Stimulated activated CD4-positive, alpha-beta T cell treated with anti-CD3 and anti-CD28 coated beads, Interleukin-12 subunit alpha, Interleukin-12 subunit beta, amount 100 ng/mL, for 4 hours (primary cell): ENCODE data around the gene RUFY1.
"Not testable (repeated sequence)": the region's sequence is repeated elsewhere in the genome, so short reads cannot be mapped to it uniquely, and the experiment has no call there.

Source experiments
- DNase-seq: peaks from one replicate; pipeline ENCODE4 v3.0.0-alpha.2; 2020

The RUFY1 gene

GRCh38 chr5:179623003-179623905 lies 72.9 kb downstream of the RUFY1 start, which contains the start of gene HNRNPH1:
Gene HNRNPH1 (minus strand): TSS chr5:179623671. CDS start chr5:179623133, 538 bp downstream.
- DNase-seq = peak; percentile 95

DNA sequence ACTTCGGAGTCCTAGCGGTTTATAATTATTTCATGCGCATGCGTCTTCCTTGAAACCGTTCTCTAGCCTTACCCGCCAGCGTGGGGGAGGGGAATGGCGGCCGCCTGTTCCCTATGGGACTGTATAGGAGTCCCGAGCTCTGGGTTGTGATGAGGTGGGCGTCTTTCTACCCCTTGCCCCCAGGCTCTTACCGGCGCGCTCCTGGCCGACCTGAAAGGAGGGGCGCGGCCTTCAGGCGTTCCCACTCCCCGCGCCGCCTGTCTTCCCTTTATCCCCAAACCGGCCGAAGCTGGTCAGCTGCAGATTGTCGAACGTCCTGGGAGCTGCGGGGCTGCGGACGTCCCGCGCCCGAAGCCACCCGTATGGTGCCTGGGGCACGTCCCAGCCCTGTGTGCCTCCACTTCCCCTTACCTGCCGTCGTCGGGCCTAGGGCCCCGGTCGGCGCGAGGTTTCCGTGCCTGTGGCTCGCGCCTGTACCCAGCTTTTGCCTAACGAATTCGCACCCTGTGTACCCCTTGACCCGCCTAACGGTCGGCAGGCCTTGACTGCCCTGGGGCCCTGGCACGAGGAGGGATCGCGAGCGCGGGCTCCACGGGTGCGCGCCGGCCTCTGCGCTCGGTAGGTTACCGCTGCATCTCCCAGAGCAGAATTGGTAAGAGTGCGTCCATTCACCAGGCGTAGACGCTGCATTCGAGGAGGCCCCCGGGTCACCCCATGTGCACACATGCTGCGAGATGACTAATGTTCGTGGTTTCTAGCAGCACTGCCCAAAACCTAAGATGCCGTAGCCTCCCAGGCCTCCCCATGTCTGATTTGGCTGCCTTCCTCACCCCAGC lies 73.8 kb downstream of the RUFY1 start:
- peak; percentile 39 for DNase-seq

- no peak for DNase-seq
Observed at GRCh38 chr5:179624841-179625271, 74.5 kb downstream of the RUFY1 start.

DNA sequence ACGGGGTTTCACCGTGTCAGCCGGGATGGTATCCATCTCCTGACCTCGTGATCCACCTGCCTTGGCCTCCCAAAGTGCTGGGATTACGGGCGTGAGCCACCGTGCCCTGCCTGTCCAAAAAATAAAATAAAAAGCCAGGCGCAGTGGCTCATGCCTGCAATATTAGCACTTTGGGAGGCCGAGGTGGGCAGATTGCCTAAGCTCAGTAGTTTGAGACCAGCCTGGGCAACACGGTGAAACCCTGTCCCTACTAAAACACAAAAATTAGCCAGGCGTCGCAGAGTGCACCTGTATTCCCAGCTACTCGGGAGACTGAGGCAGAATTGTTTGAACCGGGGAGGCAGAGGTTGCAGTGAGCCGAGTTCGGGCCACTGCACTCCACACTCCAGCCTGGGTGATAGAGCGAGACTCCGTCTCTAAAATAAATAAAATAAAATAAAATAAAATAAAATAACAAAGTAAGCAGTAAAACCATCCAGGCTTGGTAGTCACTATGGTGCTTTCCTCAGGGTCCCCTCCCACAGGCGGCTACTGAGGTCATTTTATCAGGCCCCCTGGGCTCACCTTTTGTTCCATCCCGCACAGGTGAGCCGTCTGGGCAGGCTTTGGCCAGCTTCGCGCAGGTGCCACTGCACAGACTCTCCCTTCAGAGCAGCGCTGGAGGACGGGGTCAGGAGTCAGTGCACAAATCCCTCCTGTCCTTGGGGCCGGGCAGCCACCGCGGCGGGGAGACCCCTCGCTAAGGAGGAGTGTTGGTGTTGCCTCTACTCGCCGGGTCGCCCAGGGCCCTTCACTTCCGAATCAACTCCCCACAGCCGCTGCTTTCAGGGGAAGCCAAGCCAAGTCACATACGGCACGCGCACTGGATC lies 83.4 kb downstream of the RUFY1 start:
- not testable (repeated sequence) for DNase-seq

- DNase-seq = not testable (repeated sequence)
Observed at GRCh38 chr5:179634370-179635172, 84.2 kb downstream of the RUFY1 start.

DNA sequence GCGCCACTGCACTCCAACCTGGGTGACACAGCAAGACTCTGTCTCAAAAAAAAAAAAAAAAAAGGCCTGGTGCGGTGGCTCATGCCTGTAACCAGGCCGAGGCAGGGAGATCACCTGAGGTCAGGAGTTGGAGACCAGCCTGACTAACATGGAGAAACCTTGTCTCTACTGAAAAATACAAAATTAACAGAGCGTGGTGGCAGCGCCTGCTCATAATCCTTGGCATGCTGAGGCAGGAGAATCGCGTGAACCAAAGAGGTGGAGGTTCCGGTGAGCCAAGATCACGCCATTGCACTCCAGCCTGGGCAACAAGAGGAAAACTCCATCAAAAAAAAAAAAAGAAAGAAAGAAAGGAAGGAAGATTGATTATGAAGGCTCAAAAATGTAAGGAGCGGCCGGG lies 88.9 kb downstream of the RUFY1 start:
- DNase-seq = not testable (repeated sequence)

DNA sequence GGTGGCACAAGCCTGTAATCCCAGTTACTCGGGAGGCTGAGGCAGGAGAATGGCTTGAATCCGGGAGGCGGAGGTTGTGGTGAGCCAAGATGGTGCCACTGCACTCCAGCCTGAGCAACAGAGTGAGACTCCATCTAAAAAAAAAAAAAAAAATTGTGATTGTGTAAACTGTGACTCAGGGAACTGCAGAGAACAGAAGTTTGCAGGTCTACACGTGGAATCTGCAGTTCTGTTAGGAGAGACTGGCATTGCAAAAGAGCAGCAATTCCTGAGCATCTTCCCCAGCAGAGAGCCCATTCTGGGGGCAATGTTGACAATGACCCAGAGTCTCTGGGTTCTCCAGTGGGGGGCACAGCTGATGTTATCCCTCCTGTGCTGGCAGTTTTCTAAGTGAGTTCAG lies 91.4 kb downstream of the RUFY1 start:
- DNase-seq = not testable (repeated sequence)

DNA sequence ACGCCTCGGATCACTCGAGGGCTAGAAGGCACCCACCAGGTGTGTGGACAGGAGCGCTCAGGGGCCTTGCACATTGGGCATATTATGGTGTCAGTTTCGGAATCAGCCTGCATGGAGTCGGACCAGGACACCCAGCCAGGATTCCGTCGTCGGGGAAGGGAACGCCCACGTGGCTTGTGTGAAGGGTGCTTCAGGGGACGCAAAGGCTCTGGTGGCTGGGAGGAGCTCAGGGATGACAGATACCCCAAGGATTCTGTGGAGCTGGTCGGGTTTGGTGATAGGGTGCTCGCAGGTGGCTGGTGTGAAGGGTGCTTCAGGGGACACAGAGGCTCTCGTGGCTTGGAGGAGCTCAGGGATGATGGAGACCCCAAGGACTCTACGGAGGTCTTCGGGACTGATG lies 92.3 kb downstream of the RUFY1 start:
- not testable (repeated sequence) for DNase-seq

DNA sequence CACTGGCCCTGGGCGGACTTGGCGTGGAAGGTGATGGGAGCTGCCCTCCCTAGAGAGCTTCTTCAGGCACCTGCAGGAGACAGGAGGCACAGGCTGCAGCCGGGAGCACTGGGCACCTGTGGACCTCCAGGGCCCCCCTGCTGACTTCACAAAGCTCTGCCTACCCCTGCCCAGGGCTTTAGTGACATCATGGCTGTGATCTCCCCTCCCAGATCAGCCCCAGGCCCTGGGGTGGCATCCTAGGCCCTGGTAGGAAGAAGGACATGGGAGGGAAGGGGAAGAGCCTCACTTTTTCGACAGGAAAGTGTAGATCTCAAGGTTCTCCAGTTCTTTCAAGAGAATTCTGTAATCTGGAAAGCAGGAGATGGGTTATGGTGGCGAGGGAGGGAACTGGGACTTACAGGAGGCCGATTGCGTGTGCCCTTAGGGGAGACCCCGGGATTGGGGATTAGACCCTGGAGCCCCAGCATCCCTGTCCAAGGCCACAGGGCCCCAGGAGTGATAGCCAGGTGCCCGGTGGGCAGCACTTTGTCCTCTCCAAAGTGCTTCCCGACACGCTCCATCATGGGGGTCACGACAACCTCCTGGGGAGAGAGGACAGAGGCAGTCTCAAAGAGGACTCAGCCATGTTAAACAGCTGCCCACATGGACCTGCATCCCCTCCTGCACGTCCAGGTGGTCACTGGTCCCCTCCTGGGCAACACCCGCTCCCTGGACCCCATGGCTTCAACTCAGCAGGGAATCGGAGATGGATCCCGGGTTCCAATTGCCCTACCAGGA lies 93.0 kb downstream of the RUFY1 start:
- not testable (repeated sequence) for DNase-seq

DNA sequence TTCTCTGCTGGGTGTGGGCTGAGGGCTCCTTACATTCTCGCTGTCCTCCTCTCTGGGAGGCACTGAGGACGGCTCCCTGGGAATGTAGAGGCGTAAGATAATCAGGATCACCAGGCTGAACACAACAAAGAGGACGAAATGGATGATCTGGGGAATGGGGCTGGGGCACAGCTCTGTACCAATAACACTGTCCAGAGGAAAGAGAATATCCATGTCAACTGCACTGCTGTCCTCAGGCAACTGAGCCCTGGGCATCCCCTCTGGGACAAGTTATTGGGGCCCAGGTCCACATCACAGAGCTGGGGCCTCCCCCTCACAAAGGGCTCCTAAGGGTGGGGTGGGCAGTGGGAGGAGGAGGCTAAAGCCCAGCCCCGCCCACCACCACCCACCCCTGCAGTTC lies 94.4 kb downstream of the RUFY1 start:
- DNase-seq = not testable (repeated sequence)

- DNase-seq = no peak
Observed at GRCh38 chr5:179648410-179648809, 98.1 kb downstream of the RUFY1 start.

DNA sequence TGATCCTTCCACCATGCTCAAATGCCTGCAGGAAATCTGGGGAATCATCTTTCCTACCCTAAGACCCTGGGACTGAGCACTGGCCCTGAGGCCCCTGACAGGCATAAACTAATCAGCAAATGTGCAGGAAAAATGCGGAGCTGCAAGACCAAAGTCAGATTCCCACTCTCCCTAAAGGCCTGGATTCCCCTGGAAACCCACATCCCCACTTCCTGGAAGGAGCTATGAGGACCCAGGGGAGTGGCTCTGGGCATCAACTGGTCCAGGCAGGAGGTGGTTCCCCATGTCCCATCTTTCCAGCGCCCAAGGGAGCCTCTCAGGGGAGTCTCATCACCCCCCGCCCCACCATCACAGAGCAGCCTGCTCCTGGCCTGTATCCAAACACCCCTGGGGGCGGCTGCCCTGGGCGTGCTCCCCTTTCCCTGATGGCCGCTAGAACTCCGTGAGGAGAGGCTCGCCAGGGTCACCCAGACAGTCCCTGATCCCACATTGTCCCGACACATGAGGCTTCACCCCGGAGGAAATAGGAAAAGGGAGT lies 98.9 kb downstream of the RUFY1 start:
- not testable (repeated sequence) for DNase-seq

GRCh38 chr5:179650245-179650644 lies 99.9 kb downstream of the RUFY1 start:
- not testable (repeated sequence) for DNase-seq

DNA sequence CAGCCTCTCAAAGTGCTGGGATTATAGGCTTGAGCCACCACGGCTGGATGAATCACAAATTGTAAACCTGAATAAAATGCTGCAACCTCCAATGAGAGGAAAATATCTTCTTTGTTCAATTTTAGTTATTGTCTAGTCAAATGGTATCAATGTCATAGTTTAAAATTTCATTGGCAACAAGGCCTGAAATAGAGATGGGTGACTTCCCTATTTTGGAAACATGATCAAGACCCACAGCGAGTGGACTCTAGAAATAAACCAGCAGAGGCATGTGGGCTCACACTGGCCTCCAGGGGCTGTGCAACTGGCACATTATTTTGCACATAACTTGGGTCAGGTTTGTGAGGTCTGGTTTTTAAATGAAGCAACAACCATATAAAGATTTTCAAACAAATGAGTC lies 102.8 kb downstream of the RUFY1 start:
- not testable (repeated sequence) for DNase-seq

- peak; percentile 12 for DNase-seq
Observed at GRCh38 chr5:179657302-179658178, 107.2 kb downstream of the RUFY1 start.

GRCh38 chr5:179658179-179658856 lies 108.0 kb downstream of the RUFY1 start:
- not testable (repeated sequence) for DNase-seq
